ENCODE data around the gene TMEM250.

The TMEM250 gene

GRCh38 chr9:136118320-136119060, at the start of gene TMEM250:
TSS of gene TMEM250 (minus strand) at chr9:136118875. CDS start at chr9:136116900, 1,975 bp downstream.
- no peak within 1 kb of the TSS for H3K27ac Mint-ChIP-seq (ENCODE audit: low read depth)
- DNase-seq (ENCODE audit: low spot score in 2 of 2), result peak; percentile 91 to 95
- no peaks in the 10 kb centered on the region for H3K27me3 Mint-ChIP-seq
- no peaks in the 10 kb centered on the region for H3K9me3 Mint-ChIP-seq
- peaks cover 19% of the 10 kb centered on the region for H3K36me3 Mint-ChIP-seq (ENCODE audit: insufficient read depth)
- H3K4me1 Mint-ChIP-seq, result peaks cover 9% of the 10 kb centered on the region
- H3K4me3 Mint-ChIP-seq, result peak within 1 kb of the TSS; percentile 78
- peak; percentile 92 for ATAC-seq (replicated peaks; ENCODE audit: extremely low read depth, poor library complexity, severe bottlenecking)

- ATAC-seq (replicated peaks; ENCODE audit: extremely low read depth, poor library complexity, severe bottlenecking), result no peak
- H3K4me1 Mint-ChIP-seq, result no peaks in the 10 kb centered on the region
- H3K27ac Mint-ChIP-seq (ENCODE audit: low read depth), result no peak overlapping the region
- H3K4me3 Mint-ChIP-seq, result no peak overlapping the region
- H3K36me3 Mint-ChIP-seq (ENCODE audit: insufficient read depth), result peaks cover 3% of the 10 kb centered on the region
- H3K9me3 Mint-ChIP-seq, result no peaks in the 10 kb centered on the region
- H3K27me3 Mint-ChIP-seq, result peaks cover 3% of the 10 kb centered on the region
- no peak for DNase-seq (ENCODE audit: low spot score in 2 of 2)
Measured at GRCh38 chr9:136163248-136163850, 44.7 kb upstream of the TMEM250 start.

- ATAC-seq (replicated peaks; ENCODE audit: extremely low read depth, poor library complexity, severe bottlenecking) (no peak), DNase-seq (ENCODE audit: low spot score in 2 of 2) (no peak)
- Mint-ChIP-seq H3K9me3 (no peaks in the 10 kb centered on the region), H3K36me3 (ENCODE audit: insufficient read depth) (peaks cover 3% of the 10 kb centered on the region), H3K27ac (ENCODE audit: low read depth) (no peak overlapping the region), H3K4me3 (no peak overlapping the region), H3K27me3 (peaks cover 9% of the 10 kb centered on the region), H3K4me1 (no peaks in the 10 kb centered on the region)
Measured at GRCh38 chr9:136160995-136161610, 42.4 kb upstream of the TMEM250 start.

- Mint-ChIP-seq H3K27me3 (peaks cover 15% of the 10 kb centered on the region), H3K27ac (ENCODE audit: low read depth) (no peak overlapping the region), H3K9me3 (no peaks in the 10 kb centered on the region), H3K4me3 (no peak overlapping the region), H3K4me1 (no peaks in the 10 kb centered on the region), H3K36me3 (ENCODE audit: insufficient read depth) (peaks cover 3% of the 10 kb centered on the region)
- ATAC-seq (replicated peaks; ENCODE audit: extremely low read depth, poor library complexity, severe bottlenecking) (no peak), DNase-seq (ENCODE audit: low spot score in 2 of 2) (no peak)
Measured at GRCh38 chr9:136160381-136160841, 41.7 kb upstream of the TMEM250 start.

- H3K4me3 Mint-ChIP-seq, result no peak overlapping the region
- H3K36me3 Mint-ChIP-seq (ENCODE audit: insufficient read depth), result no peaks in the 10 kb centered on the region
- ATAC-seq (replicated peaks; ENCODE audit: extremely low read depth, poor library complexity, severe bottlenecking), result no peak
- no peak overlapping the region for H3K27ac Mint-ChIP-seq (ENCODE audit: low read depth)
- peaks cover 21% of the 10 kb centered on the region for H3K27me3 Mint-ChIP-seq
- no peak for DNase-seq (ENCODE audit: low spot score in 2 of 2)
- H3K9me3 Mint-ChIP-seq, result no peaks in the 10 kb centered on the region
- H3K4me1 Mint-ChIP-seq, result no peaks in the 10 kb centered on the region
Measured at GRCh38 chr9:136159851-136160250, 41.2 kb upstream of the TMEM250 start.

GRCh38 chr9:136157477-136158265, 39.0 kb upstream of the TMEM250 start:
- DNase-seq (ENCODE audit: low spot score in 2 of 2) (no peak), ATAC-seq (replicated peaks; ENCODE audit: extremely low read depth, poor library complexity, severe bottlenecking) (no peak)
- no peaks in the 10 kb centered on the region for H3K4me1 Mint-ChIP-seq
- no peak overlapping the region for H3K27ac Mint-ChIP-seq (ENCODE audit: low read depth)
- no peak overlapping the region for H3K4me3 Mint-ChIP-seq
- peaks cover 24% of the 10 kb centered on the region for H3K27me3 Mint-ChIP-seq
- H3K36me3 Mint-ChIP-seq (ENCODE audit: insufficient read depth), result no peaks in the 10 kb centered on the region
- no peaks in the 10 kb centered on the region for H3K9me3 Mint-ChIP-seq

GRCh38 chr9:136156209-136157120, 37.8 kb upstream of the TMEM250 start:
- Mint-ChIP-seq H3K36me3 (ENCODE audit: insufficient read depth) (no peaks in the 10 kb centered on the region), H3K27ac (ENCODE audit: low read depth) (no peak overlapping the region), H3K4me1 (no peaks in the 10 kb centered on the region), H3K27me3 (peaks cover 24% of the 10 kb centered on the region), H3K9me3 (no peaks in the 10 kb centered on the region), H3K4me3 (no peak overlapping the region)
- DNase-seq (ENCODE audit: low spot score in 2 of 2) (no peak), ATAC-seq (replicated peaks; ENCODE audit: extremely low read depth, poor library complexity, severe bottlenecking) (no peak)

- no peak overlapping the region for H3K27ac Mint-ChIP-seq (ENCODE audit: low read depth)
- no peak for DNase-seq (ENCODE audit: low spot score in 2 of 2)
- no peak for ATAC-seq (replicated peaks; ENCODE audit: extremely low read depth, poor library complexity, severe bottlenecking)
- H3K36me3 Mint-ChIP-seq (ENCODE audit: insufficient read depth), result no peaks in the 10 kb centered on the region
- H3K9me3 Mint-ChIP-seq, result no peaks in the 10 kb centered on the region
- peaks cover 24% of the 10 kb centered on the region for H3K27me3 Mint-ChIP-seq
- no peak overlapping the region for H3K4me3 Mint-ChIP-seq
- no peaks in the 10 kb centered on the region for H3K4me1 Mint-ChIP-seq
Measured at GRCh38 chr9:136155576-136155975, 36.9 kb upstream of the TMEM250 start.

- no peak for DNase-seq (ENCODE audit: low spot score in 2 of 2)
- Mint-ChIP-seq H3K36me3 (ENCODE audit: insufficient read depth) (no peaks in the 10 kb centered on the region), H3K4me1 (no peaks in the 10 kb centered on the region), H3K27ac (ENCODE audit: low read depth) (no peak overlapping the region), H3K27me3 (peaks cover 24% of the 10 kb centered on the region), H3K4me3 (no peak overlapping the region), H3K9me3 (no peaks in the 10 kb centered on the region)
- no peak for ATAC-seq (replicated peaks; ENCODE audit: extremely low read depth, poor library complexity, severe bottlenecking)
Measured at GRCh38 chr9:136154943-136155342, 36.3 kb upstream of the TMEM250 start.

GRCh38 chr9:136153381-136154065, 34.8 kb upstream of the TMEM250 start:
- no peaks in the 10 kb centered on the region for H3K4me1 Mint-ChIP-seq
- H3K27me3 Mint-ChIP-seq, result peaks cover 24% of the 10 kb centered on the region
- DNase-seq (ENCODE audit: low spot score in 2 of 2) (no peak), ATAC-seq (replicated peaks; ENCODE audit: extremely low read depth, poor library complexity, severe bottlenecking) (no peak)
- no peak overlapping the region for H3K4me3 Mint-ChIP-seq
- no peaks in the 10 kb centered on the region for H3K36me3 Mint-ChIP-seq (ENCODE audit: insufficient read depth)
- no peak overlapping the region for H3K27ac Mint-ChIP-seq (ENCODE audit: low read depth)
- H3K9me3 Mint-ChIP-seq, result no peaks in the 10 kb centered on the region

GRCh38 chr9:136152931-136153330, 34.3 kb upstream of the TMEM250 start:
- no peaks in the 10 kb centered on the region for H3K36me3 Mint-ChIP-seq (ENCODE audit: insufficient read depth)
- ATAC-seq (replicated peaks; ENCODE audit: extremely low read depth, poor library complexity, severe bottlenecking), result no peak
- peak overlapping the region; percentile 37 for H3K27ac Mint-ChIP-seq (ENCODE audit: low read depth)
- H3K4me1 Mint-ChIP-seq, result no peaks in the 10 kb centered on the region
- H3K27me3 Mint-ChIP-seq, result peaks cover 24% of the 10 kb centered on the region
- H3K4me3 Mint-ChIP-seq, result no peak overlapping the region
- H3K9me3 Mint-ChIP-seq, result no peaks in the 10 kb centered on the region
- no peak for DNase-seq (ENCODE audit: low spot score in 2 of 2)

Measured in central memory CD8-positive, alpha-beta T cell (primary cell).